ELR (cell line): ENCODE results near the gene IFNL3.
A peak's percentile ranks its signal among the peaks of the same experiment; 100 is the strongest.
"Not testable (repeated sequence)": the region's sequence is repeated elsewhere in the genome, so short reads cannot be mapped to it uniquely, and the experiment has no call there.

Source experiments
- DNase-seq: peaks from one replicate; pipeline ENCODE4 v3.0.0-alpha.2; 2015; ENCODE audit warnings: low read depth

The IFNL3 gene

GRCh38 chr19:39218230-39219007 lies 26.4 kb downstream of the IFNL3 start:
- no peak for DNase-seq

DNA sequence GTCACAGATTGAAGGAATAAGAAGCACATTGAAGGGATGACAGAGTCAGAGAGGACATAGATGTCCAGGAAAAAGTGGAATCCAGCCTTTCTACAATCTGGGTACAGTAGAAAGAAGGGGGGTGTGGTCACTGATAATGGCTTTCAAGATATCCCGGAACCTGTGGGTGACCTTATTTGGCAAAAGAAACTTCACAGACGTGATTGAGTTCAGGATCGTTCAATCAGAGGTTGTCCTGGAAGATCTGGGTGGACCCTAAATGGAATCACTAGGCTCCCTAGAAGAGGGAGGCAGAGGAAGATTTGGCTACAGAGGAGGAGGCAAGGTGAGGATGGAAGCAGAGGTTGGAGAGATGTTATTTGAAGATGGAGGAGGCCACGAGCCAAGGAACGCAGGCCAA lies 27.7 kb downstream of the IFNL3 start:
- no peak for DNase-seq

GRCh38 chr19:39215323-39215722 lies 29.5 kb downstream of the IFNL3 start:
- DNase-seq: not testable (repeated sequence)

GRCh38 chr19:39212375-39212742 lies 32.4 kb downstream of the IFNL3 start:
- DNase-seq: peak; percentile 36

GRCh38 chr19:39211731-39212374 lies 33.0 kb downstream of the IFNL3 start:
- peak; percentile 19 for DNase-seq

GRCh38 chr19:39209196-39209595 lies 35.6 kb downstream of the IFNL3 start:
- DNase-seq: no peak

DNA sequence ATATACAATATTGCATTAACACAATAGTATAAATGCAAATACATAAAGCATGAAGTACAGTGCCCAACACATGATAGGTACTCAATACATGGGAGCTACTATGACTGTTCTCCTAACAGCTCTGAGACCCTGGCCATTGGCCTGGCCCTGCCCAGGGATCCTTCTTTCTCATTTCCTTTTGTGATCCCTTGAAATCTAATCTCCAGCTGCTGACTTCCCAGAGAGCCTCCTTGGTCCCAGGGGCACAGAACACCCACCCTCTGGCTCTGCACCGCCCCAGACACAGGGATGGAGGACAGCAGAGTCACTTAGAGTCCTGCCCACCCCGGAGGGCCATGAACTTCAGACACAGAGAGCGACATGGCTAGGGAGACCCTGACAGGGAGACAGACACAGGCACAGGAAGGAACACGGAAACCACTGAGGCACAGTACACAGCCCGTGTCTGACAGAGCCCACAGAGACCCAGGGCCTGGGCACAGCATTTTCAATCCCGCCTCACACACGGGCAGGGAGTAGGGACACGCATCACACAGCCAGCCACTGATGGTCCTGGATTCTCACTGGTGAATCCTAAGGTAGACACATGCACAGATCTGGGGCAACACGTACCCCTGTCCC lies 36.5 kb downstream of the IFNL3 start:
- DNase-seq: no peak

DNA sequence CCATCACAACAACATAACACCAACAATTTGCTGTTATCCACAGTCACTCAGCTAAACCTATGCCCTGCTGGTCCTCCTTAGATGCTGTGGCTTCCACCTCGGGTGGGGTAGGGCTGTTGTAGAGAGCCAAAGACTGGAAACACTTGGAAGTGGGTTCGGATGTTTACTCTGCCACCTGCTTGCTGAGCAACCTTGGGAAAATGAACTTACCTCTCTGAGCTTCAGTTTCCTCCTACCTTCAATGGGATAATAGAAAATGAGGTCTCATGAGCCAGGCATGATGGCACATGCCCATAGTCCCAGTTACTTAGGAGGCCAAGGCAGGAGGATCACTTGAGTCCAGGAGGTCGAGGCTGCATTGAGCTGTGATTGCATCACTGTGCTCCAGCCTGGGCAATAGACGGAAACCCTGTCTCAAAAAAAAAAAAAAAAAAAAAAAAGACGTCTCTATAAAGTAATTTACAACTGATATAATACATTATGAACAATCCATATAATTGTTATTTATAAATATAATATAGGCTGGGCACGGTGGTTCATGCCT lies 37.4 kb downstream of the IFNL3 start:
- DNase-seq: no peak

- no peak for DNase-seq
Observed at GRCh38 chr19:39206122-39206521, 38.7 kb downstream of the IFNL3 start.

GRCh38 chr19:39205449-39205764 lies 39.4 kb downstream of the IFNL3 start:
- no peak for DNase-seq

DNA sequence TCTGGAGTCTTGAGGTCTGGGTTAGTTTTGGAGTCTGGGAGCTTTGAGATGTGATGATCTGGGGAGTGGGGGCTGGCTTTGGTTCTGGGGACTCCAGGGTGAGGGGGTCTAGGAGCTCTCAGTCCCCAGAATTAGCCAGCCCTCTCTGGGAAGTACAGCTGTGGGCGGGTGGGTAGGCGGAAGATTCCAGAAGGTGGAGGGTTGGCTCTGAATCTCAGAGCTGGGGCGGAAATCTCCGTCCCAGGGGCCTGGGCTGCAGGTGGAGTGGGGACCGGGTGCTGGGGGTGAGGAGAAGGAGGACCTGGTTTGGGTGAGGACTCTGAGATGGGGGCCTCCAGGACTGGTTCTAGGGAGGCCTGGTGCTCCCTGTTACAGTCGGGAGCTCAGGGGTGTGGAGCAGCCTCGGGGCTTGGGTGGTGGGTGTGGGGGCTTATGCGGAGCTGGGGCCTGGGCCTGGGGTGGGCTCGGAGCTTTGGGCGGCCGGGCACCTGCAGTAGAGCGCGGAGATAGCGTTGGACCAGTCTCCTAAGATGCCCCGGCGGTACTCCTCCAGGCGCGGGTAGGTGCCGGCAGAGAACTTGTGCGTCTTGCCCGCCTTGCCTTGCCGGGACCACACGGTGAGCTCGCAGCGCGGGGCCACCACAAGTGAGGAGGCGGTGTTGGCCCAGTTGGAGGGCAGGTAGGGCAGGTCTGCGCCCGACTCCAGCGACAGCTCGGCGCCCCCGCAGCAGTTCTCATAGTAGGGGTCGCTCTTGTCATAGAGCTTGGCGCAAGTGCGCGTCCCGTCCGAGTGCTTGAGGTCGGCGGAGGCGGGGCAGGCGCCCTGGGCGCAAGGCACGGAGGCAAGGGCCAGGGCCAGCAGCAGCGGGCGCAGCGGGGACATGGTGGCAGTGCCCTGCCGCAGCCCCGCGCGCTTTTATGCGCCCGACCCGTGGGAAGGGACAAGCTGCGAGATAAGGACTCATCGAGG lies 41.1 kb downstream of the IFNL3 start, which contains the start of gene SYCN:
Gene SYCN (minus strand): TSS at position 892 of the 970 bp plus-strand sequence. CDS start 9 bp downstream, at position 883.
- no peak for DNase-seq

GRCh38 chr19:39202998-39203355 lies 41.8 kb downstream of the IFNL3 start:
- no peak for DNase-seq

DNA sequence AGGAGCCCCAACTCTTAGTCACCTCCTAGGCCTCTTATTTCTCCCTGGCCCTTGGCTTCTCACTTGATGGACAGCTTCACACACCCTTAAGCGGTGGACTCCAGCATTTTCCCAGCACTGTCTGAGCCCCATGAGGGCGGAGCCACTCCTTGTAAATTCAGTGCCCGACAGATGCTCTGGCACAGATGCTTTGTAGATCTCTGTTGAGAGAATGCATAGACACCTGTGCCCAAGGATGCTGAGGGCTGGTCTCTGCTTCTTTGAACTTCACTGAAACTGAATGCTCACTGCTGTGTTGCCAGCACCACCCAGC lies 44.0 kb downstream of the IFNL3 start:
- no peak for DNase-seq

GRCh38 chr19:39200066-39200802 lies 44.6 kb downstream of the IFNL3 start:
- DNase-seq: no peak

GRCh38 chr19:39199025-39199424 lies 45.8 kb downstream of the IFNL3 start:
- peak; percentile 71 for DNase-seq

GRCh38 chr19:39197808-39198207 lies 47.0 kb downstream of the IFNL3 start:
- no peak for DNase-seq

- DNase-seq: no peak
Observed at GRCh38 chr19:39196860-39197562, 47.8 kb downstream of the IFNL3 start, which contains the start of gene NCCRP1. Gene NCCRP1, plus strand, starts transcription at chr19:39196964. Its CDS starts 19 bp downstream, at chr19:39196983.

- DNase-seq: no peak
Observed at GRCh38 chr19:39196320-39196719, 48.5 kb downstream of the IFNL3 start.

- no peak for DNase-seq
Observed at GRCh38 chr19:39195755-39196154, 49.1 kb downstream of the IFNL3 start.

GRCh38 chr19:39194832-39195542 lies 49.8 kb downstream of the IFNL3 start:
- DNase-seq: no peak
